BJ (cell line): ENCODE measurements around the gene GPR87. TPM values are rescaled to one million over a fixed set of nuclear protein-coding genes. Genes with fewer than 3 reads are reported as not detected.

ENCODE experiments used
- CTCF ChIA-PET: fragments of 350-600 bp; formaldehyde crosslinking; extraction: SDS; loops from one replicate; lab custom pipeline; 2021; ENCODE audit warnings: antibody characterized with exemption, inconsistent platforms; lab: Yijun Ruan, JAX
- POLR2A ChIA-PET: fragments of 300-600 bp; sonication (Branson Sonifier 250); formaldehyde crosslinking; extraction: SDS; loops from one replicate; lab custom pipeline; 2021; ENCODE audit warnings: antibody characterized with exemption; lab: Charles Lee
- DNase-seq: peaks from one replicate; pipeline ENCODE4 v3.0.0-alpha.2; 2011; ENCODE audit warnings: low read depth
- H3K27me3 ChIP-seq: 2 replicates; pipeline ENCODE4 v1.6.0; 2011; ENCODE audit warnings: low read length; ENCODE audit not compliant: control insufficient read depth, insufficient read depth
- H3K36me3 ChIP-seq: 2 replicates; pipeline ENCODE4 v1.5.1; 2011; ENCODE audit warnings: low read length; ENCODE audit not compliant: control insufficient read depth, insufficient read depth
- H3K4me3 ChIP-seq: 2 replicates; pipeline ENCODE4 v1.5.1; 2011; ENCODE audit warnings: low read depth, mild to moderate bottlenecking, control low read depth, low read length
- polyA plus RNA-seq: library from polyadenylated mRNA; depleted of rRNA; stranded (reverse); fragments of >200 nt; gene quantifications from 2 replicates; pipeline ENCODE4 v1.2.3, GENCODE V29; 2011
- TF ChIP-seq, protein P1 (sequence below): IDR thresholded peaks from 2 replicates; pipeline ENCODE4 v1.5.1; 2011; ENCODE audit warnings: low read depth, mild to moderate bottlenecking, control low read depth, inconsistent platforms, low read length, moderate library complexity; ENCODE audit not compliant: insufficient read depth

Gene GPR87
- polyA plus RNA-seq, 1 experiment = not detected

DNA sequence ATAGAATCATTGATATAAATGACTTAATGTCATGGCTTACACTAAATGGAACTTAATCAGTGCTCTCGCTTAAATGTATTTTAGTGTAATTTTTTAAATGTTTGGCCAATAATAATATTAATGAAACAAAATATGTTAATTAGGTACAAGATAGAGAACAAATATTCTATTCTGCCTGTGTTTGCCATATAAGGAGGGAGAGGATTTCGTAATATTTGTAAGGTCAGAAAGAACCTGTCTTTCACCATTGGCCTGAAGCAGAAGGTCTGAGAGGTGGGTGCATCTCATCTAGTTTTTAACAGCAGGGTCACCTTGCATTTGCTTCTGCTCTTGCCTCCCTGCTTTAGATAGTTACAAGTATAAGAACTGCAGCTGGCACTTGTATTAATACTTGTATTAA, 2.5 kb downstream of the GPR87 start:
- no peaks in the 10 kb centered on the region for H3K27me3 ChIP-seq
- DNase-seq = no peak
- TF ChIP-seq, protein P1, sequence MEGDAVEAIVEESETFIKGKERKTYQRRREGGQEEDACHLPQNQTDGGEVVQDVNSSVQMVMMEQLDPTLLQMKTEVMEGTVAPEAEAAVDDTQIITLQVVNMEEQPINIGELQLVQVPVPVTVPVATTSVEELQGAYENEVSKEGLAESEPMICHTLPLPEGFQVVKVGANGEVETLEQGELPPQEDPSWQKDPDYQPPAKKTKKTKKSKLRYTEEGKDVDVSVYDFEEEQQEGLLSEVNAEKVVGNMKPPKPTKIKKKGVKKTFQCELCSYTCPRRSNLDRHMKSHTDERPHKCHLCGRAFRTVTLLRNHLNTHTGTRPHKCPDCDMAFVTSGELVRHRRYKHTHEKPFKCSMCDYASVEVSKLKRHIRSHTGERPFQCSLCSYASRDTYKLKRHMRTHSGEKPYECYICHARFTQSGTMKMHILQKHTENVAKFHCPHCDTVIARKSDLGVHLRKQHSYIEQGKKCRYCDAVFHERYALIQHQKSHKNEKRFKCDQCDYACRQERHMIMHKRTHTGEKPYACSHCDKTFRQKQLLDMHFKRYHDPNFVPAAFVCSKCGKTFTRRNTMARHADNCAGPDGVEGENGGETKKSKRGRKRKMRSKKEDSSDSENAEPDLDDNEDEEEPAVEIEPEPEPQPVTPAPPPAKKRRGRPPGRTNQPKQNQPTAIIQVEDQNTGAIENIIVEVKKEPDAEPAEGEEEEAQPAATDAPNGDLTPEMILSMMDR = no peak
- no peaks in the 10 kb centered on the region for H3K36me3 ChIP-seq
- H3K4me3 ChIP-seq = no peak overlapping the region
- ChIA-PET CTCF (no interaction called here), POLR2A (no interaction called here)

- POLR2A ChIA-PET = no interaction called here
- CTCF ChIA-PET = interaction anchor here (0.9 kb wide), 1 partner anchor 38 kb away, joined by 4 read pairs; no protein-coding TSS in a partner anchor
- H3K4me3 ChIP-seq = no peak overlapping the region
Measured at GRCh38 chr3:151312972-151313371, 3.6 kb downstream of the GPR87 start.

DNA sequence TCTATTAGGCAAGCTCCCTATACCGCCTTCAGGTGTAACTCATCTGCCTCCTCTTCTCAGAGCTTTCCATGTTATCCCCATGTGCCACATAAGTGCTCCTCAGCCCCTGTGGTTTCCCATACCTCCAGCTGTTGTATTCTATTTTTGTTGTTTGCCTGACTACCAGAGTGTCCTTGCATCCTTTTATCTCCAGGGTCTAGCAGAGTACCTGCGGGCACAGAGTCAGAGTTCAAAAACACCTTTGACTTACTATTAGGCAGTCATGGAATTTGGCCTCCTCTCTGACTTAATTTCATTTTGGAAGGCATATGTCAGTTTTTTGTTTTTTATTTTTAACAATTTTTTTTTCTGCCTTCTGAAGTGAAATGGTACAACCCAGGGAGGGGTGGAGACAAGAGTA, 7.1 kb downstream of the GPR87 start:
- no peaks in the 10 kb centered on the region for H3K27me3 ChIP-seq
- ChIA-PET POLR2A (no interaction called here), CTCF (interaction anchor here (0.7 to 1.3 kb wide), 2 partner anchors 9 to 130 kb away, joined by 3 read pairs; no protein-coding TSS in a partner anchor)
- H3K36me3 ChIP-seq = no peaks in the 10 kb centered on the region
- TF ChIP-seq, protein P1 = no peak
- DNase-seq = no peak
- H3K4me3 ChIP-seq = no peak overlapping the region

More at GRCh38 chr3:151312972-151313371, 3.6 kb downstream of the GPR87 start:
- TF ChIP-seq, protein P1 = no peak
- no peak for DNase-seq
- Histone ChIP-seq H3K27me3 (no peaks in the 10 kb centered on the region), H3K36me3 (no peaks in the 10 kb centered on the region)

- TF ChIP-seq, protein P1 = no peak
- Histone ChIP-seq H3K27me3 (no peaks in the 10 kb centered on the region; the same call in 1 of the 2 replicates), H3K36me3 (no peaks in the 10 kb centered on the region), H3K4me3 (no peak overlapping the region)
- ChIA-PET POLR2A (no interaction called here), CTCF (interaction anchor here (0.7 to 4.2 kb wide), 3 partner anchors 9 to 34 kb away, joined by 3 to 17 read pairs (median 3); no protein-coding TSS in a partner anchor)
- no peak for DNase-seq
Measured at GRCh38 chr3:151307583-151308488, 8.8 kb downstream of the GPR87 start.

- ChIA-PET CTCF (interaction anchor here (0.8 to 4.2 kb wide), 2 partner anchors 9 to 21 kb away, joined by 3 to 17 read pairs; no protein-coding TSS in a partner anchor), POLR2A (no interaction called here)
- H3K27me3 ChIP-seq = no peaks in the 10 kb centered on the region; the same call in 1 of the 2 replicates
- no peaks in the 10 kb centered on the region for H3K36me3 ChIP-seq
- TF ChIP-seq, protein P1 = no peak
- H3K4me3 ChIP-seq = no peak overlapping the region
- DNase-seq = no peak
Measured at GRCh38 chr3:151307131-151307530, 9.5 kb downstream of the GPR87 start.
